Ovary (tissue), 3 donors: ENCODE results near the gene AZU1.

Experiments used
- EP300 ChIP-seq: sonication (generic); formaldehyde crosslinking; IDR thresholded peaks from one replicate; pipeline ENCODE4 v1.6.1; 2017; ENCODE audit warnings: antibody characterized with exemption
- POLR2A ChIP-seq: fragments of 450-650 bp; IDR thresholded peaks from one replicate; pipeline ENCODE4 v1.6.1; 2017; ENCODE audit warnings: antibody characterized with exemption, mild to moderate bottlenecking, moderate library complexity
- TF ChIP-seq, protein P1 (sequence below), 3 donors: fragments of 450-650 bp in 2 of 3; fragments of 200-600 bp in 1 of 3; IDR thresholded peaks; one replicate each; pipeline versions ENCODE4 v1.5.1 to v1.8.0; 2016 to 2022; ENCODE audit warnings: antibody characterized with exemption in 3 of 3, mild to moderate bottlenecking in 1 of 3
- donor health status: DM: no; HTN: no; CAD: no.

DNA sequence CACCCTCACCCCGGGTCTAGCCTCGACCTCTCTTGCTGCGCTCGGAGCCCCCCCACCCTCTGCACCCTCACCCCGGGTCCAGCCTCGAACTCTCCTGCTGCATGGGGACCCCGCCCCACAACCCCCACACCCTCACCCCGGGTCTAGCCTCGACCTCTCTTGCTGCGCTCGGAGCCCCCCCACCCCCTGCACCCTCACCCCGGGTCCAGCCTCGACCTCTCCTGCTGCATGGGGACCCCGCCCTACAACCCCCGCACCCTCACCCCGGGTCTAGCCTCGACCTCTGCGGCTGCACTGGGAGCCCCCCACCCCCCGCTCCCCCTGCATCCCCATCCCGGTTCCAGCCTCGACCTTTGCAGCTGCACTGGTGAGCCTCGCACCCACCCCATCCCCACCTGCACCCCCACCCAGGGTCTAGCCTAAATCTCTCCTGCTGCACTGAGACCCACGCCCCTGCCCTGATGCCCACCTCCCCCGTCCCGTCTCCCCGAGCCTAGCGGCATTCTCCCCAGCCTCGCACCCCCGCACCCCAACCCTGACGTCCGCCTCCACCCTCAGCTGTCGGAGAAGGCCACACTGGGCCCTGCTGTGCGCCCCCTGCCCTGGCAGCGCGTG is 33.6 kb downstream of the AZU1 start:
- TF ChIP-seq, protein P1, sequence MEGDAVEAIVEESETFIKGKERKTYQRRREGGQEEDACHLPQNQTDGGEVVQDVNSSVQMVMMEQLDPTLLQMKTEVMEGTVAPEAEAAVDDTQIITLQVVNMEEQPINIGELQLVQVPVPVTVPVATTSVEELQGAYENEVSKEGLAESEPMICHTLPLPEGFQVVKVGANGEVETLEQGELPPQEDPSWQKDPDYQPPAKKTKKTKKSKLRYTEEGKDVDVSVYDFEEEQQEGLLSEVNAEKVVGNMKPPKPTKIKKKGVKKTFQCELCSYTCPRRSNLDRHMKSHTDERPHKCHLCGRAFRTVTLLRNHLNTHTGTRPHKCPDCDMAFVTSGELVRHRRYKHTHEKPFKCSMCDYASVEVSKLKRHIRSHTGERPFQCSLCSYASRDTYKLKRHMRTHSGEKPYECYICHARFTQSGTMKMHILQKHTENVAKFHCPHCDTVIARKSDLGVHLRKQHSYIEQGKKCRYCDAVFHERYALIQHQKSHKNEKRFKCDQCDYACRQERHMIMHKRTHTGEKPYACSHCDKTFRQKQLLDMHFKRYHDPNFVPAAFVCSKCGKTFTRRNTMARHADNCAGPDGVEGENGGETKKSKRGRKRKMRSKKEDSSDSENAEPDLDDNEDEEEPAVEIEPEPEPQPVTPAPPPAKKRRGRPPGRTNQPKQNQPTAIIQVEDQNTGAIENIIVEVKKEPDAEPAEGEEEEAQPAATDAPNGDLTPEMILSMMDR (IDR thresholded peaks at IDR 0.05): no peak
- TF ChIP-seq EP300 (no peak), POLR2A (no peak)
